Measurements from ENCODE around the gene PHF13.
A peak's percentile ranks its signal among the peaks of the same experiment; 100 is the strongest.
"Not testable (repeated sequence)": the region's sequence is repeated elsewhere in the genome, so short reads cannot be mapped to it uniquely, and the experiment has no call there.

PHF13 gene

DNA sequence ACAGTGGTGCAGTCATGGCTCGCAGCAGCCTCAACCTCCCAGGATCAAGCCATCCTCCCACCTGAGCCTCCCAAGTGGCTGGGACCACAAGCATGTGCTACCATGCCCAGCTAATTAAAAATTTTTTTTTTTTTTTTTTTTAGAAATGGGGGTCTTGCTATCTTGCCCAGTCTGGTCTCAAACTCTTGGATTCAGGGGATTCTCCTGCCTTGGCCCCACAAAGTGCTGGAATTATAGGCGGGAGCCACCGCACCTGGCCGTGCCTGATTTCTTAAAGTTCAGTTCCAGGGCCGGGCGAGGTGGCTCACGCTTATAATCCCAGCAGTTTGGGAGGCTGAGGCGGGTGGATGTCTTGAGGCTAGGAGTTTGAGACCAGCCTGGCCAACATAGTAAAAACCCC, 17.5 kb downstream of the PHF13 start:
- DNase-seq = no peak

DNA sequence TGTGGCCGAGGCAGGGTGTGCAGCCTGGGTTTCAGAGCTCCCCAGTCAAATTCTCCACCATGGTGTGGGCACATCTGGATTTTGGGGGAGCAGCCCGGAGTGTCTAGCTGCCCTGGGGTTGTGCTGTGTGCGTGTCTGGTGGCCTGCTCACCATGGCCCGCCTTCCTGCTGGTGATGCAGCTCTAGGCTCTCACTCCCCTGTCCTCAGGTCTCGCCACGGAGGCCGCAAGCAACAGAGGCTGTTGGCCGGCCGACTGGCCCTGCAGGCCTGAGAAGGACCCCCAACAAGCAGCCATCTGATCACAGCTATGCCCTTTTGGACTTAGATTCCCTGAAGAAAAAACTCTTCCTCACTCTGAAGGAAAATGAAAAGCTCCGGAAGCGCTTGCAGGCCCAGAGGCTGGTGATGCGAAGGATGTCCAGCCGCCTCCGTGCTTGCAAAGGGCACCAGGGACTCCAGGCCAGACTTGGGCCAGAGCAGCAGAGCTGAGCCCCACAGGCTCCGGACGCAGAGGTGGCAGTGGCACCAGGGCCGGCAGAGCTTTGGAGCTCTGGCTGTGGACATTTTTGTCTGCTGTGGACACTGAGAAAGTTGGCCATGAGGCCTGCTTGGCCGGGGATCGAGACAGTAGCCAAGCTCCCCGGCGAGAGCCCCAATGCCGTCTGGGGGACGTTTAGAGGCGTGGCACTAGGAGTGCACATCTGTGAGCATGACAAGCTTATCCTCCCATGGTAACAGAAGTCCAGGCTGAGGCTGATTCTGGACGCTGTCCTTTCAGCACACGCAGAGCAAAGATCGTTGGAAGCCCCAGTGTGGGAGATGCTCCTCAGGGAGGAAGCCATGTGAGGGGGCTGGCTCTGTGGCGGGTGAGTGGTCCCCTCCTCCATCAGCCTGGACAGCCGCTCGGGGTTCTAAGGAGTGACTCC, 19.3 kb downstream of the PHF13 start:
- no peak for DNase-seq

DNA sequence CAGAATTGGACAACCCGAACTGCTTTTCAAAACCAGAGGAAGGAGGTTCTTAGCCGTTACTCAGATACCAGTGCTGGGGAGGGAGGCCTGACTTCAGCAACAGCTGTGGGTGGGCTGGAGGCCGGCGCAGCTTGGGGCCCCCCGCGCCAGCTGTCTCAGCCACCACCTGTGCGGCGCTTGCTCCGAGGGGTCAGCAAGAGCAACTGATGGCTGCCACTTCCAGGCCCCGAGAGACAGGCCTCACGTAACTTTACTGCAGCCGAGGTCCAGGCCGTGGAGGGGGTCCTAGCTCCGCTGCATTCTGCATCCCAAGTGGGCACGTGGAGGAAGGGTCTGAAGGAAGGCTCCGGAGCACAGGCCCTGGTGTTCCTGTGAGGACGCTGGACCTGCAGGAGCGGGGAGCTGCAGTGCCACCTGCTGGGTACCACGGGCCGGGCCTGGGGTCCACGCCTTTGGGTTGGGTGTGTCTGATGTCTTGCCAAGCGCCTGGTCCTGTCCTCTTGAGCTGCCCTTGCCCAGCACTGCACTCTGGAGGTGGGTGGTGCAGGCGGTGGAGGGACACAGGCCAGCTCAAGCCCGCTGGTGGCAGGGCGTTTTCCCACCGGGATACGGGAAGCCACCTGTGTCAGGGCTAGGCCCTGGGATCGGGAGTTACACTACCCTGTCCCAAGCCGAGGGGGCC, 21.0 kb downstream of the PHF13 start:
- peak; percentile 65 for DNase-seq

DNA sequence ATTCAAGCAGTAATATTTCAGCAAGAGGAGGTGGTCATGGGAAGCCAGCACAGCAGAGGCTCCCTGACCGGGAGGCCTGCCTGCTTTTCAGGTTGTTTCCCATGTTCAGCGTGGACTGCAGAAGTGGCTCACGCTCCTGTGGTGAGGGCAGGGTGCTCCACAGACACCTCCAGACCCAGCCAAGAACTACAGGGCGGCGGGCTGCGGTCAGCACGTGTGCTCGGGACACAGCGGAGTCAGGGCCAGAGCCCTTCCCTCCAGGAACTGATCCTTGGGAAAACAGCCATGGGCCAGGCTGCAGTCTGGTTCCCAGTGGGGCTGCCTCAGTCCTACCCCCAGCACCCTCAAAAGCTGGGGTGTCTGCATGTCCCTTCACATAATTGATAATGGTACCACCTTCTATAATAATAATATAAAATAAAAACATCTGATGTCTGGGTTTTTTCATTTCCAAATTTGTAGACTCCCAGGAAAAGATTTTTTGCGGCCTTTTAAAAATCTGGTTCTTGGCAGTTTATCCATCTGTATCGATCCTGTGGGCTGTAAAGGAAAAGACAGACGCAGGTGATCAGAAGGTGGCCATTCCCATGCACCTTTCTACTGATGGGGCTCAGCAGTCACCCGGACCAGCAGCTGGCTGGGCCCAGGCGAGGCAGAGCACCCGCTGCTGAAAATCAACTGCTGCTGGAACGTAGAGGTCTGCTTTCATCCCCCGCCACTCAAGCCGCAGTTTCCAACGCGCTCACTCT, 21.8 kb downstream of the PHF13 start:
- DNase-seq = no peak

DNA sequence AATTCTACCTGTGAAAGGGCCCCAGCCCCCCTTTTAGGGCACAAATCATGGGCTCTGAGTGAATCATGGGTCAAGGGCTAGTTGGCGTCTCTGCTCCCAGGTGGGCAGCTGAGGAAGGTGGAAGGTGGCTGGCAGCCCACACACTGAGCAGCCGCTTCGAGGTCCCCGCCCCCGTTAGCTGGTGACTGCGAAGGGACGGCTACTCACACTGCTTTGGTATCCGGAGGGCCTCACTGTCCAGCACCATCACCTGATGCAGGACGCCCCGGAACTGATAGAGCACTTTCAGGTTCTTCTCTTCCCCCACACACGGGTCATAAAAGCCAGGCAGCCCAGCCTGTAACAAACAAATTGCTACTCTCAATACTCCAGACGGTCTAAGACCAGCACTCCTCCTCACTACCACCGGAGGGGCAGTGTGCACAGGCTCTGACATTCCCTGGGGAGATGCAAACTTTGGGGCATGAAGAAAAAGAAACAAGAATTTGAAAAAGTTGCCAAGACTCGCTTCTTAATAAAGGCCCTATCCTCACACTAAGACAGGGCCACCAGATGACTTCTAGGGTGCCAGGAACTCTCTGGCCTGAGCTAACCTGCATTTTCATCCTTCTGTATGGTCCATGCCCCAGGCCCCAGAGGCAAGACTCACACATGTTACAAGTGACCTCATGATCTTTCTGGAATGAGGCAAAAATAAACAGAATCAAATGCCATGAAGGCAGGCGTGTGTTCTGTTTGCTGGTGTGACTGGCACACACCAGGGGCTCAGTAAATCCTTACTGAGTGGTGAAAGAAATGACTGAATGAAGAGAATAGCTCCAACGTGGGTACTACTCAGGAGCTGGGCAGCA, 22.6 kb downstream of the PHF13 start:
- DNase-seq = no peak

DNA sequence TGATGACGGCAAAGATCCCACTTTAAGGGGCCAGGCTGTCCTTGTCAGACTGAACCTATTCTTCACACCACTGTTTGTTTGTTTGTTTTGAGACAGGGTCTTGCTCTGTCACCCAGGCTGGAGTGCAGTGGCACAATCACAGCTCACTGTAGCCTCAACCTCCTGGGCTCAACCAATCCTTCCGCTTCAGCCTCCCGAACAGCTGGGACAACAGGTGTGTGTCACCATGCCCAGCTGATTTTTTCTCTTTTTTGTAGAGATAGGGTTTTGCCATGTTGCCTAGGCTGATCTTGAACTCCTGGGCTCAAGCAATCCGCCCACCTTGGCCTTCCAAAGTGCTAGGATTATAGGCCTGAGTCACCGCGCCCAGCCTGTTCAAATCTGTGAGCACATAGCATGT, 23.2 kb downstream of the PHF13 start:
- DNase-seq = not testable (repeated sequence)

DNA sequence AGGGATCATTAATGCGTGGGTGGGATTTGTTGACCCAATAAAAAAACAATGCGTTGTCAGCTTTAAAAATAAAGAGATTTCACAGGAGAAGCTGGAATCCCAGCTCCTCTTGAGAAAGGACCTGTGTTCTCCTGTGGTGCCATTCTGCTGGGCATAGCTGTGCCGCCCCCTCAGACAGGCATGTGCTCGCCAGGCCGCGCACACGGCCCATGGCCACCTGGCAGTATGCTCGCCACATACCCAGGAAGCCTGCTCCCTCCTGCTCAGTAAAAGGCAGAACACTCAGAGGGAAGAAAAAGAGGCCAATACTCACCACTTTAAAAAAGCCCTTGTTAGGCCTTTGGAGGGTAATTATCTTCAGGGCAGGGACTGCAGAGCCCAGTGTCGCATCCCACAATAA, 24.2 kb downstream of the PHF13 start:
- no peak for DNase-seq

DNA sequence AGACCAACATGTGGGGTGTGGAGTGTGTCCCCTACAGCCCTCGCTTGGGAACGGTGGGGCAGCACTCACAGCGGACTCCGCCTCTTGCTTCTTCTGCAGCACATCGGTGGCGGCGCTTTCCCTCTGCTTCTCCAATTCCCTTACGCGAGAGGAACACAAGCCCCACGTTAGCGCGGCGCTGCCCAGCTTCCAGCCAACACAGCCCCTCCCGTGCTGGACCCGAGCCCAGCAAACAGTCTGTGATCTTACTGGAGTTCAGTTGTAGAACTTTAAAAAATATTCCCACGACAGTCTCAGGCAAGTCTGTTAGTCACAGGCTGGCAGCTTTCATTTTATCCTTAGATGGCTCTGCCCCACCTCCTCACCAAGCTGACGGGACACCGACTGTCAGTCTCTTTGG, 24.7 kb downstream of the PHF13 start:
- DNase-seq = peak; percentile 82

DNA sequence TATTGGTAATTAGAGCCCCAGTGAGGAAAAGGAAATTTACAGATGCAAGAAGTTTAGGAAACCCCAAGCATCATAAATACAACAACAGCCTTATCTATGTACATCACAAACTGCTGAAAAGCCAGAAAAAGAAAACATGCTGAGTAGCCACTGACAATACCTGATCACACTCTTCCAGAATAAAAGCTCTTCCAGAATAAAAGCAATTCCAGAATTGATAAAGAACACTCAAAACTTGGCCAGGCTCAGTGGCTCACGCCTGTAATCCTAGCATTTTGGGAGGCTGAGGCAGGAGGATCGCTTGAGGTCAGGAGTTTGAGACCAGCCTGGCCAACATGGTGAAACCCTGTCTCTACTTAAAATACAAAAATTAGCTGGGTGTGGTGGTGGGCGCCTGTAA, 27.3 kb downstream of the PHF13 start:
- DNase-seq = not testable (repeated sequence)

DNA sequence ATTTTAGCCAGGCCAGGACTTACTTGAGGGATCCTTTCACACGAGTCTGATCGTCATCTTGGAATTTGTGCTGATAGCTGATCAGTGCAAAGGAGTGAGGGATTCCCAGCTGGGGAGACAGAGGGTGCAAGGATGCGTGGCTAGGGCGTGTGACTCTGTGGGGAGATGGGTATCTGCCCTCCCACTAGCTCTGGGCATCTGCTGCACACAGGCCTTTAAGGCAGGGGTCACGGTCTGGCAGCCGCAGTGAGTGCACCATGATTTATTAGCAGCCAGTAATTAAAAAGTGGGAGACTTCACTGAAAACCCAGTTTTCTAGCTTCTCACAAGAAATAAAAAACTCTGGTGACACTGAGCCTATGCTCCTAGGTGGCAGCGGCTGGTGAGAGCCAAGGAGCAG, 31.5 kb downstream of the PHF13 start:
- no peak for DNase-seq

DNA sequence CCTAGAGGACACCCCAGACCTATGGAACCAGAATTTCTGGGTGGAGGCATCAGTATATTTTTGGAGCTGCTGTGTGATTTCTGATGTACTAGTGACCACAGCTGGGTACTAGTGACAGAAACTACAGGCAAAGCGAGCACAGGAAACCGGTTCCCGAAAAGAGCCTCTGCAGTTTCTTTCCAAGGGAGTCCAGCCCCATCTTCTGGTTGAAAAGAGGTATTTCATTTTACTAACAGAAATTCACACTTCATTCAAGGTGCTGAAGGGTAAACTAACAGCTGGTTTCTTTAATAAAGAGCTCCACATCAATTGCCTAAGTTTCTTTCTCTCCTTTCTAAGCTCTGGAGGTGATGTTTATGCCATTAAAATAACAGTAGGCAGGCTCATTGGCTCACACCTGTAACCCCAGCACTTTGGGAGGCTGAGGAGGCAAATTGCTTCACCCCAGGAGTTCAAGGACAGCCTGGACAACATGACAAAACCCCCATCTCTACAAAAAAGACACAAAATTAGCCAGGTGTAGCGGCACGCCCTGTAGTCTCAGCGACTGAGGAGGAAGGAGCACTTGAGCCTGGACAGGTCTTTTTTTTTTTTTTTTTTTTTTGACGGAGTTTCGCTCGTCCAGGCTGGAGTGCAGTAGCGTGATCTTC, 33.1 kb downstream of the PHF13 start:
- DNase-seq = no peak

DNA sequence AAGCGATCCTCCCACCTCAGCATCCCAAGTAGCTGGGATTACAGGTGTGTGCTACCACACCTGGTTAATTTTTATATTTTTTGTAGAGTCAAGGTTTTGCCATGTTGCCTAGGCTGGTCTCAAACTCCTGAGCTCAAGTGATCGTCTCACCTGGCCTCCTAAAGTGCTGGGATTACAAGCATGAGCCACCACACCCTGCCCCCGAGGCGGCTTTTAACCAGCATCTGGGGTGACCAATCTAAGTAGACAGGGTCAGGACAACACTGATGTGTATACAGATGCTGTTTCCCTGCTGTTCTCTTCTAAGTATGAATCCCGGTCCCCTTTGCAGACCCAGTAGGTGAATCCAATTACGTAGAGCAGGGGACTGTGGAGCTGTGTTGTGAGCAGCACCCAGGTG, 35.0 kb downstream of the PHF13 start:
- no peak for DNase-seq

DNA sequence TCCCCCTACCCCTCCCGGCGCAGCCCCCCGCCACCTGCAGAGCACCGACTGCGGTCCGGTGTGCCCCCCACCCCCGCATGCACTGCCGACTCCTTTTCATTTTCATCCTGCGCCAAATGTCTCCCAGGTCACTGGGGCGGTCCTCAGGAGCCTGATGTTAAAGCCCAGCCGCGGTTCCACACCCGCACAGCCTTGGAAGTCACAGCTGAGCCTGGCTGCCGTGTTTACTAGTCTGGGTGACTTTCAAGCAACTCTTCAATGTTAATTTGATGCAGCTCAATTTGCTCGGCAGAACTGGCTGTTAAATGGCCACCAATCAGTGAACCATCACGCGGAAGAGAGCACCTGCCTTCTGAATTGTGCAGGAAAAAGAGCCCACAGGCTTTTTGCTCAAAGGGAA, 38.4 kb downstream of the PHF13 start:
- no peak for DNase-seq

DNA sequence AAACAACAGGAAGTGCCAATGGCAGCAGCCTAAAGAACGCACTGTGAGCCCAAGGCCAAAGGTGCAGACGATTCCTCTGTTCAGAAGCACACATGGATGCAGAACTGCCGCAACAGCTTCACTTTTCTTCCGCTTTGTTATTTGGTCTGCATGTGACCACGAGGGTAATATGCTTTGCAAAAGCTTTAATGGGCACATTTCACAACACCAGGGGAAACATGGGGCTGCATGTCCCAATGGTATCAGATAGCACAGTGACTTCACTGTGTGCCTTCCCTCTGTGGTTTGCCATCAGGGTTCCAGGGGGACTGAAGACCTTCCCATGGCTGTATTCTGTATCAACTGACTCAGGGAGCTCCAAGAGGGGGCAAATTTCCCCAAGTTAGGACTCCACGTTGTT, 39.5 kb downstream of the PHF13 start:
- no peak for DNase-seq

DNA sequence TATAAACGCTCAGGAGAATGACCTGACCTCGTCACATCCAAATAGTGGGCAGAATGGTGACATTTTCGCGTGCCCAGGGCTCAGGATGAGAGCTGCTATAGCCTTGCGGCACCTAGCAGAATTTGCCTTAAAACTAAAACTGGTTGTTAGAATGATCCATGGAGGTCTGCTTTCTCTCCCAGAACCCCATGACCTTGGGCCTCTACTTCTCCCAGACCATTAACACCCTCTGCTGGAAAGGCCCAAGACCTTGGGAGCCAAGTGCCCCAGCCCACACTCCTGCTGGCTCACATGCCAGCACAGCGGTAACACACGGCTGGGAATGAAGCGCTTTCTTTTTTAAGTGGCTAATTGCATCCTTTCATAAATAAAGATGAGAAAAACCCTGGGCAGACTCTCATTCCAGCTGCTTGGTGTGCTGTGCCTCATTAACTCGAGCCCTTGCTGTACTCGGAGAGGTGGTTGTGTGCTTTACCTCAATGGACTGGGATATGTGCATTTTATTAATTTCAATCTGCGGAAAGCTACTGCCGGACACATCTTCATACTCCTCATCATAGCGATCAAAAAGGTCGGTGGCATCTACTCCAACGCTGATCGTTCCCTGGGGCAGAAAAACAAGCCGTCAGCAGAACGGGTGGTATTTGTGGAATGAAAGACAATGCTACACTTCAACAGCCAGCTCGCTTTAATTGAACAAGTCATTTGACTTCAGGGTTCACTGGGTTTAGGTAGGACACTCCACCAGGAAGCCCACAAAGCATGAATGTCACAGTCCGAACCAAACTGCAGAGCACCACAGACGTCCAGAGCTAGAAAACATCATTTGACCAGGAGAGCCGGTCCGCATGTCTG, 40.1 kb downstream of the PHF13 start:
- DNase-seq = no peak

DNA sequence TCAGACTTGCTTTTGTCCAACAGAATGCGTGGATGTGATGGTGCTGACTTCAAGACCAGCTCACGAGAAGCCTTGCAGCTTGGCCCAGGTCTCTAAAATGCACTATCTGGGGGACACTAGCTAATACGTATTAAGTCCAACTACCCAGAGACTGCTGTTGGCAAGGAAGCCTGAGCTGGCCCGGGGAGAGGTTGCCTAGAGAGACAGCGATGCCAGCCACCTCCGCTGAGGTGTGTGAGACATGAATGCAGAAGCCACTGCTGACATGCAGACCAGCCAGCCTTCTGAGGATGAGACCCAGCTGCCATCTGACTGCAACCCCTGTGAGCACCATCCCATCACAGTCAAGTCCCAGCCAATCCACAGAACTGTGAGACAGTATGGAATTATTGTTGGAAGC, 43.6 kb downstream of the PHF13 start:
- no peak for DNase-seq

DNA sequence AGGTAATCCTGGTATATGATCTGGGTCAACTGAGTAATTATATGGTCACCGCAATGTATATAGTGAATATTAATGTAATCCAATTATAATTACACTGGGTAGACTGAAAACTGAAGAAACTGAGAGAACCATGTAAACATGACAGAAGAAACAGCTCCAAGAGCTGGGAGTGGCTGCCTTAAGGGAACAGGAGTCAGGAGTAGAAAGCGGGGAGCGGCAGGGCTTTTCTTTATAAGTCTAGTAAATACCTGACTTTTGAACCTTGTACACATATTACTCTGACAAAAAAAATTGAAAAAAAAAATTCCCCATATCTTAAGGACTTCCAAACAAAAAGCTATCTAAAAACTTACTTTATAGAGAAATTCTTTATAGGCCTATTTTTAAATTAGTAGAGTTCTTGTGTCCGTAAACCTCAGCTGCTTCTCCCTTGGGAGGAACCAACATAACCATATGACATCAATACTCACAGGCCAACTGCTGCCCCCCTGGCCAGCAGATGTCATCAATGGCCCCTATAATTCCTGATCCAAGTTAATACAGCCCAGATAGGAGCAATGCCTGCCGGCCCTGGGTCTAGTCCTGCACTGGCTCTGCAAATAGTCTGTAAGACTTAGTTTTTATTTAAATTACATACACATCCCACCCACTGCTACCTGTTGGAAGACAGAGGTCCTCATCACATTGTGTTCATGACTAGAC, 45.0 kb downstream of the PHF13 start:
- no peak for DNase-seq

DNA sequence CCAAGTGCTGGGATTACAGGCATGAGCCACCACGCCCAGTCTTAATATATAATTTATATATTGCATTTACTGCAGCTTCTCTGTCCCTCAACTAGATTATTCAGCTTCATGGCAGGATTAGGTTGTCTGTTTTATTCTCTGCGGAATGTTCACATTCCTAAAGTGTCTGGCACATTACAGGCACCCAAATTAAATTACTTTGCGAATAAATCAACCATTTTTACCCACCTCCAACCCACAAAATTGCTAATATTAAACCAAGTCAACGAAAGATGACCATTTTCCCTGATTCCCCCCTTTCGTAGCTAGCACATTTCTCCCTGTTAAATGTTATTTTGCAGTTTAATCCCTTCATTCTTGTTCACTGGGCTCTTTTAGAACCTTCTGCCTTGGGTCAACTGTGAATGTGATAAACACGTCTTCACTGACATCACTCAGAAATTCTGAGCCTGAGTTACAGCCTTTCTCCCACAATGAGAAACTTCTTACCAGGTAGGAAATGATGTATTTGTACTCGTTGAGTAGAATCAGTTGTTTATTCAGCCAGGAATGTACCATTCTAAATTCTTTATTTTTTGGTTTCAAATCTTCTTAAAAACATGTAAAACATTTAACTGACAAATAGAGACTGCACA, 47.0 kb downstream of the PHF13 start:
- no peak for DNase-seq

DNA sequence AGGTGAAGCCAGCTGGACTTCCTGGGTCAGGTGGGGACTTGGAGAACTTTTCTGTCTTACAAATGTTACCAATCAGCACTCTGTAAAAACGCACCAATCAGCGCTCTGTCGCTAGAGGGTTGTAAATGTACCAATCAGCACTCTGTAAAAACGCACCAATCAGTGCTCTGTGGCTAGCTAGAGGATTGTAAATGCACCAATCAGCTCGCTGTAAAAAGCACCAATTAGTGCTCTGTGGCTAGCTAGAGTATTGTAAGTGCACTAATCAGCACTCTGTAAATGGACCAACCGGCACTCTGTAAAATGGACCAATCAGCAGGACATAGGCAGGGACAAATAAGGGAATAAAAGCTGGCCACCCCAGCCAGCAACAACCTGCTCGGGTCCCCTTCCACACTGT, 48.9 kb downstream of the PHF13 start:
- not testable (repeated sequence) for DNase-seq

DNA sequence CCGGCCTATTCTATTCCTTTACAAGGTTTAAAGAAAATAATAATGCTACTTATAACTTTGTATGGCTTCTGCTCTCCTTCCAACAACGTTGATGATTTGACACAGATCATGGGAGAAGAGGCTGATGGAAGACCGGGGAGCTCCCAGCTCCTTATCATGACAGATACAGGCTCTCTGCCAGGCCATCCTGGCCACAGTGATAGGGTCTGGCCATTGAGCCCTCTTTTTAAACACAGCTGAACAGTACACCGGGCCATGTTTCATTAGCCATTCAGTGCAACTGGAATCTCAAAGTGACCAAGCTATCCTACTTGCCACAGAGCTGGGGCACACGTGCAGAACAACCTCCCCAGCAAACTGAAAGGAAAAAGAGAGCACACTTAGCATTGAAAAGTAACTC, 53.2 kb downstream of the PHF13 start:
- DNase-seq = no peak
